ENCODE measurements around the gene HSD17B3. TPM values are rescaled to one million over a fixed set of nuclear protein-coding genes. Genes with fewer than 3 reads are reported as not detected.

HSD17B3 gene
- total RNA-seq, 1 donor from 2014 or later: not detected

GRCh38 chr9:96281641-96282040 lies 20.3 kb downstream of the HSD17B3 start:
- DNase-seq (ENCODE audit: extremely low spot score, unreplicated experiment): no peak
- peaks cover 11% of the 10 kb centered on the region for H3K4me1 Mint-ChIP-seq (ENCODE audit: unreplicated experiment)
- no peaks in the 10 kb centered on the region for H3K36me3 Mint-ChIP-seq
- H3K4me3 Mint-ChIP-seq: peak overlapping the region; percentile 6
- peaks cover 10% of the 10 kb centered on the region for H3K9me3 Mint-ChIP-seq
- peak overlapping the region; percentile 47 for H3K27ac Mint-ChIP-seq
- no peaks in the 10 kb centered on the region for H3K27me3 Mint-ChIP-seq
- TF ChIP-seq CTCF (conservative IDR thresholded peaks at IDR 0.05): no peak

DNA sequence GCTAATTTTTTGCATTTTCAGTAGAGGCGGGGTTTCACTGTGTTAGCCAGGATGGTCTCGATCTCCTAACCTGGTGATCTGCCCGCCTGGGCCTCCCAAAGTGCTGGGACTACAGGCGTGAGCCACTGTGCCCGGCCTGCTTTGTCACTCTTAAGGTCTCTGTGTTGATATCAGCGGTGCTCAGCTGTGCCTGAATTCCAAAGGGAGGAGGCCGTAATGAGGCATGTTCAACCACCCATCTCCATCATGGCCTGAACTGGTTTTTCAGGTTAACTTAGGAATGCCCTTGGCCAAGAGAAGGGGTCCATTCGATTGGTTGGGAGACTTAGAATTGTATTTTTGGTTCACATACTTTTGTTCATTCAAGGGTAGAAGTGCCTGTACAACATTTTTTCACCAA lies 22.0 kb downstream of the HSD17B3 start:
- H3K27ac Mint-ChIP-seq: peak overlapping the region; percentile 91
- H3K4me1 Mint-ChIP-seq (ENCODE audit: unreplicated experiment): peaks cover 11% of the 10 kb centered on the region
- peaks cover 21% of the 10 kb centered on the region for H3K9me3 Mint-ChIP-seq
- H3K4me3 Mint-ChIP-seq: peak overlapping the region; percentile 64
- no peaks in the 10 kb centered on the region for H3K27me3 Mint-ChIP-seq
- no peaks in the 10 kb centered on the region for H3K36me3 Mint-ChIP-seq
- no peak for TF ChIP-seq CTCF (conservative IDR thresholded peaks at IDR 0.05)
- no peak for DNase-seq (ENCODE audit: extremely low spot score, unreplicated experiment)

GRCh38 chr9:96274939-96275338 lies 27.0 kb downstream of the HSD17B3 start:
- Mint-ChIP-seq H3K9me3 (peaks cover 24% of the 10 kb centered on the region), H3K4me1 (ENCODE audit: unreplicated experiment) (peaks cover 7% of the 10 kb centered on the region), H3K27ac (no peak overlapping the region), H3K36me3 (no peaks in the 10 kb centered on the region), H3K4me3 (no peak overlapping the region), H3K27me3 (no peaks in the 10 kb centered on the region)
- DNase-seq (ENCODE audit: extremely low spot score, unreplicated experiment): no peak
- TF ChIP-seq CTCF (conservative IDR thresholded peaks at IDR 0.05): no peak

DNA sequence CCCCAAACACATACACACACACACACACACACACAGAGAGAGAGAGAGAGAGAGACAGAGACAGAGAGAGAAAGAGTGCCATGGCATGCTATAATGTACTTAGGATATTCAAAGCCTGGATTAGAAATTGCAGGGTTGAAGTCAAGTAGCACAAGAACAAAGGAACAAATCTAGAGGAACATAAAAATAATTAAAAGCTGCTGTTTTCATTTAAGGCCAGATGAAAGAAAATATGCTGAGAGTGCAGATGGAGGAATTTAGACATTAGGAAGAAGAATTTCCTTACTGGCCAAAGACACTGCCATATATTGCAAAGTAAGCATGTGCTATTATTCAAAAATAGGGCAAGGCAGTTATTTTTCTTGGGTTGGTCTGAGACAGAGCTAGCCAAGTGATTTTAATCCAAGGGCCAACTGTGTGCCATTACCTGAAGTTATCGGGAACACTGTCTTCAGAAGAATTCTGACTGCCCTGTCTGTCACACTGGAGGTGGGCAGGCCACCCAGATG lies 31.7 kb downstream of the HSD17B3 start:
- TF ChIP-seq CTCF (conservative IDR thresholded peaks at IDR 0.05): no peak
- H3K4me3 Mint-ChIP-seq: no peak overlapping the region
- H3K27ac Mint-ChIP-seq: no peak overlapping the region
- no peaks in the 10 kb centered on the region for H3K27me3 Mint-ChIP-seq
- no peak for DNase-seq (ENCODE audit: extremely low spot score, unreplicated experiment)
- peaks cover 13% of the 10 kb centered on the region for H3K4me1 Mint-ChIP-seq (ENCODE audit: unreplicated experiment)
- H3K36me3 Mint-ChIP-seq: peaks cover 3% of the 10 kb centered on the region
- peaks cover 14% of the 10 kb centered on the region for H3K9me3 Mint-ChIP-seq

GRCh38 chr9:96258967-96259366 lies 43.0 kb downstream of the HSD17B3 start:
- H3K27ac Mint-ChIP-seq: no peak overlapping the region
- no peak overlapping the region for H3K4me3 Mint-ChIP-seq
- H3K9me3 Mint-ChIP-seq: no peaks in the 10 kb centered on the region
- no peaks in the 10 kb centered on the region for H3K27me3 Mint-ChIP-seq
- H3K36me3 Mint-ChIP-seq: no peaks in the 10 kb centered on the region
- H3K4me1 Mint-ChIP-seq (ENCODE audit: unreplicated experiment): peaks cover 8% of the 10 kb centered on the region
- DNase-seq (ENCODE audit: extremely low spot score, unreplicated experiment): no peak
- no peak for TF ChIP-seq CTCF (conservative IDR thresholded peaks at IDR 0.05)

GRCh38 chr9:96256800-96257199 lies 45.2 kb downstream of the HSD17B3 start:
- DNase-seq (ENCODE audit: extremely low spot score, unreplicated experiment): no peak
- Mint-ChIP-seq H3K27ac (no peak overlapping the region), H3K9me3 (no peaks in the 10 kb centered on the region), H3K4me1 (ENCODE audit: unreplicated experiment) (peaks cover 8% of the 10 kb centered on the region), H3K4me3 (no peak overlapping the region), H3K36me3 (no peaks in the 10 kb centered on the region), H3K27me3 (no peaks in the 10 kb centered on the region)
- no peak for TF ChIP-seq CTCF (conservative IDR thresholded peaks at IDR 0.05)
